HL-60 (cell line): Measurements from ENCODE around the gene AP2B1.

Experiments used
- DNase-seq, 2 experiments: peaks; one replicate each; pipeline ENCODE4 v3.0.0-alpha.2; 2010 to 2020; ENCODE audit warnings: low read depth in 1 of 2, low spot score in 1 of 2
- H3K27ac ChIP-seq: fragments of 250-450 bp; sonication (Bioruptor Pico); replicated peaks from 2 replicates; pipeline ENCODE4 v1.5.1; 2020; ENCODE audit warnings: mild to moderate bottlenecking, moderate library complexity
- H3K27me3 ChIP-seq: fragments of 250-450 bp; sonication (Bioruptor Pico); 2 replicates; pipeline ENCODE4 v1.5.1; 2021; ENCODE audit warnings: mild to moderate bottlenecking, moderate library complexity; ENCODE audit not compliant: insufficient read depth, poor library complexity, severe bottlenecking
- H3K4me3 ChIP-seq: replicated peaks from 2 replicates; pipeline ENCODE4 v1.5.1; 2011; ENCODE audit warnings: mild to moderate bottlenecking, control low read depth, low read length; ENCODE audit not compliant: insufficient read depth
- GABPA ChIP-seq: IDR thresholded peaks from 2 replicates; pipeline ENCODE4 v1.6.1; 2012; ENCODE audit warnings: low read depth
- POLR2AphosphoS5 ChIP-seq: IDR thresholded peaks from 2 replicates; pipeline ENCODE4 v1.6.1; 2012; ENCODE audit warnings: low read depth
- SPI1 ChIP-seq: IDR thresholded peaks from 2 replicates; pipeline ENCODE4 v1.6.1; 2012; ENCODE audit warnings: low read depth, mild to moderate bottlenecking, borderline replicate concordance
- TF ChIP-seq, protein P1 (sequence below): IDR thresholded peaks from one replicate; pipeline ENCODE4 v1.5.1; 2011; ENCODE audit warnings: low read length, control low read depth, inconsistent platforms; ENCODE audit not compliant: insufficient read depth
- TF ChIP-seq, protein P2 (sequence below): IDR thresholded peaks from 2 replicates; pipeline ENCODE4 v1.6.1; 2012; ENCODE audit warnings: low read depth; ENCODE audit not compliant: insufficient replicate concordance

AP2B1 gene

GRCh38 chr17:35731917-35732805 lies 145.0 kb downstream of the AP2B1 start:
- no peak for DNase-seq
- H3K27me3 ChIP-seq, result peaks cover 2% of the 10 kb centered on the region
- H3K4me3 ChIP-seq, result peak overlapping the region; percentile 33
- no peak overlapping the region for H3K27ac ChIP-seq
- TF ChIP-seq, protein P1, sequence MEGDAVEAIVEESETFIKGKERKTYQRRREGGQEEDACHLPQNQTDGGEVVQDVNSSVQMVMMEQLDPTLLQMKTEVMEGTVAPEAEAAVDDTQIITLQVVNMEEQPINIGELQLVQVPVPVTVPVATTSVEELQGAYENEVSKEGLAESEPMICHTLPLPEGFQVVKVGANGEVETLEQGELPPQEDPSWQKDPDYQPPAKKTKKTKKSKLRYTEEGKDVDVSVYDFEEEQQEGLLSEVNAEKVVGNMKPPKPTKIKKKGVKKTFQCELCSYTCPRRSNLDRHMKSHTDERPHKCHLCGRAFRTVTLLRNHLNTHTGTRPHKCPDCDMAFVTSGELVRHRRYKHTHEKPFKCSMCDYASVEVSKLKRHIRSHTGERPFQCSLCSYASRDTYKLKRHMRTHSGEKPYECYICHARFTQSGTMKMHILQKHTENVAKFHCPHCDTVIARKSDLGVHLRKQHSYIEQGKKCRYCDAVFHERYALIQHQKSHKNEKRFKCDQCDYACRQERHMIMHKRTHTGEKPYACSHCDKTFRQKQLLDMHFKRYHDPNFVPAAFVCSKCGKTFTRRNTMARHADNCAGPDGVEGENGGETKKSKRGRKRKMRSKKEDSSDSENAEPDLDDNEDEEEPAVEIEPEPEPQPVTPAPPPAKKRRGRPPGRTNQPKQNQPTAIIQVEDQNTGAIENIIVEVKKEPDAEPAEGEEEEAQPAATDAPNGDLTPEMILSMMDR, result no peak
- TF ChIP-seq POLR2AphosphoS5 (no peak), GABPA (no peak), SPI1 (no peak)
- TF ChIP-seq, protein P2, sequence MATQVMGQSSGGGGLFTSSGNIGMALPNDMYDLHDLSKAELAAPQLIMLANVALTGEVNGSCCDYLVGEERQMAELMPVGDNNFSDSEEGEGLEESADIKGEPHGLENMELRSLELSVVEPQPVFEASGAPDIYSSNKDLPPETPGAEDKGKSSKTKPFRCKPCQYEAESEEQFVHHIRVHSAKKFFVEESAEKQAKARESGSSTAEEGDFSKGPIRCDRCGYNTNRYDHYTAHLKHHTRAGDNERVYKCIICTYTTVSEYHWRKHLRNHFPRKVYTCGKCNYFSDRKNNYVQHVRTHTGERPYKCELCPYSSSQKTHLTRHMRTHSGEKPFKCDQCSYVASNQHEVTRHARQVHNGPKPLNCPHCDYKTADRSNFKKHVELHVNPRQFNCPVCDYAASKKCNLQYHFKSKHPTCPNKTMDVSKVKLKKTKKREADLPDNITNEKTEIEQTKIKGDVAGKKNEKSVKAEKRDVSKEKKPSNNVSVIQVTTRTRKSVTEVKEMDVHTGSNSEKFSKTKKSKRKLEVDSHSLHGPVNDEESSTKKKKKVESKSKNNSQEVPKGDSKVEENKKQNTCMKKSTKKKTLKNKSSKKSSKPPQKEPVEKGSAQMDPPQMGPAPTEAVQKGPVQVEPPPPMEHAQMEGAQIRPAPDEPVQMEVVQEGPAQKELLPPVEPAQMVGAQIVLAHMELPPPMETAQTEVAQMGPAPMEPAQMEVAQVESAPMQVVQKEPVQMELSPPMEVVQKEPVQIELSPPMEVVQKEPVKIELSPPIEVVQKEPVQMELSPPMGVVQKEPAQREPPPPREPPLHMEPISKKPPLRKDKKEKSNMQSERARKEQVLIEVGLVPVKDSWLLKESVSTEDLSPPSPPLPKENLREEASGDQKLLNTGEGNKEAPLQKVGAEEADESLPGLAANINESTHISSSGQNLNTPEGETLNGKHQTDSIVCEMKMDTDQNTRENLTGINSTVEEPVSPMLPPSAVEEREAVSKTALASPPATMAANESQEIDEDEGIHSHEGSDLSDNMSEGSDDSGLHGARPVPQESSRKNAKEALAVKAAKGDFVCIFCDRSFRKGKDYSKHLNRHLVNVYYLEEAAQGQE, result no peak

DNA sequence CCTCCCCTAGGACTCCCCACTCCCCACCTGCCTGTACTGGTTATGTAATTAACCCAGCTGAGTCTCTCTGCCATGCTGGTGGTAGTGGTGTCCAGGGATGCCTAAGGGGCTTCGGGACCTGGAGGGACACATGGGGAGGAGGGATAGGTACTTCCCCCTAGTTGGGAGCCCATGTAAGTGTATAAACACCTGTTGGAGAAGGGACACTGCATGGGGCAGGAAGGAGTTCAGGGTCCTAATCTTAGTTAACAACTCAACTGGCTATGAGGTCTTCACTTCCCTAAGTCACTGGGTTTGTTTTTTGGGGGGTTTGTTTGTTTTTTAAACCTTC lies 145.6 kb downstream of the AP2B1 start:
- H3K27ac ChIP-seq, result no peak overlapping the region
- DNase-seq, result no peak
- no peak overlapping the region for H3K4me3 ChIP-seq
- H3K27me3 ChIP-seq, result peaks cover 2% of the 10 kb centered on the region
- no peak for TF ChIP-seq POLR2AphosphoS5

DNA sequence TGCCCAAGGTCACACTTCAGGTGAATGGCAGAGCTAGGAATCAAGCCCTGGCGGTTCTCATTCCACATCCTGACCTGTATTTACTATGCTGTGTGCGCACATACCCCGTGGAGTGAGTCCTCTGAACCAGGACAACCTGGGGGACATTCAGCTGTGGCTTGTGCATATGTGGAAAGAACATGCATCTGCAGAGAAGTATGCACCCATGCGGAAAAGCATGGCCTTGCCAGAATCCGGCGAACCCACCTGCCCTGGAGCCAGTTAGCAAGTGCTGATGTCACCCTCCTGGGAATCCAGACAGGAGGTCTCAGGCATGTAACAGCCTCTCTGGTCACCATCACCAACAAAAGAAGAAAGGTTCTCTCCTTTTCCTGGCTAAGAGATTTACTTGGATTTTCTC lies 146.2 kb downstream of the AP2B1 start:
- no peak overlapping the region for H3K4me3 ChIP-seq
- peaks cover 2% of the 10 kb centered on the region for H3K27me3 ChIP-seq
- TF ChIP-seq SPI1 (no peak), POLR2AphosphoS5 (no peak), GABPA (no peak)
- TF ChIP-seq, protein P2, result no peak
- TF ChIP-seq, protein P1, result no peak
- no peak overlapping the region for H3K27ac ChIP-seq
- no peak for DNase-seq

- H3K27me3 ChIP-seq, result peaks cover 2% of the 10 kb centered on the region
- TF ChIP-seq POLR2AphosphoS5 (no peak), SPI1 (no peak), GABPA (no peak)
- TF ChIP-seq, protein P2, result no peak
- TF ChIP-seq, protein P1, result no peak
- DNase-seq, result no peak
- H3K27ac ChIP-seq, result no peak overlapping the region
- no peak overlapping the region for H3K4me3 ChIP-seq
Measured at GRCh38 chr17:35734396-35734795, 147.3 kb downstream of the AP2B1 start.
